Testis (tissue), 2 donors: Measurements from ENCODE around the gene PCGF5.

Source experiments
- POLR2A ChIP-seq: fragments of 450-650 bp; IDR thresholded peaks from one replicate; pipeline ENCODE4 v1.6.1; 2017; ENCODE audit warnings: antibody characterized with exemption, mild to moderate bottlenecking, moderate library complexity
- TF ChIP-seq, protein P1 (sequence below), 3 experiments: fragments of 450-650 bp in 2 of 3; fragments of 200-600 bp in 1 of 3; sonication (generic) in 1 of 3; IDR thresholded peaks; one replicate each; pipeline ENCODE4 v1.5.1; 2016 to 2019; ENCODE audit warnings: antibody characterized with exemption in 3 of 3, mild to moderate bottlenecking in 2 of 3, moderate library complexity in 1 of 3

DNA sequence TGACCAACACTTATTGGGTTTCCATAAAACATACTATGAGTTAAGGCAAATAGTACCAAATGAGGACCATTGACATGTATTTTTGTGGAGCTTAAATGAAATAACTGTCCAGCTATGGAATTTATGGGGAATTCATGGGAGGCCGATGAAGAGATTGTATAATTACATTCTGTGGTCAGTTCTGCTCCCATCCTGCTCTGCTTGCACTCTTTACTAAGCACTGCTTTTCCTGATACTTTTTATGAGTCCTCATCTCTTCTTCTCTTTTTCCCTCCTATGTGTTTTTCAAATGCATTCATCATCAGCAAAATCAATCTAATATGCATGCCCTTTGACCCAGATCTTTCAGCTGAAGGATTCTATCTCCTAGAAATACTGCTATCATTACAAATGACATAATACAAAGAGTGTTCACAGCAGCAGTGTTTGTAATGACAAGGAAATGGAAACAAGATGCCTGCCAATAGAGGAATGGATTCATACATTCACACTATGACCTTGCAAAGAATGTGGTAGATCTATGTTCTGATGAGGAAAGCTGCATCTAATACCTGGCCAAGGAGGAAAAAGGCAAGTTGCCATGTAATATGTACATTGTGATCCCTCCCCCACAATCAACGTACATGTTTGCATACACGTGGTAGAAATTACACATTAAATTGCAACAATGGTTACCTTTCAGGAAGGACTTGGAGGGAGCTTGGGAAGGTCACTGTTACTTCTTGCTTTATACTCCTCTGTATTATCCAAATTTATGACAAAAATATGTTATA is 73.9 kb downstream of the PCGF5 start:
- TF ChIP-seq, protein P1, sequence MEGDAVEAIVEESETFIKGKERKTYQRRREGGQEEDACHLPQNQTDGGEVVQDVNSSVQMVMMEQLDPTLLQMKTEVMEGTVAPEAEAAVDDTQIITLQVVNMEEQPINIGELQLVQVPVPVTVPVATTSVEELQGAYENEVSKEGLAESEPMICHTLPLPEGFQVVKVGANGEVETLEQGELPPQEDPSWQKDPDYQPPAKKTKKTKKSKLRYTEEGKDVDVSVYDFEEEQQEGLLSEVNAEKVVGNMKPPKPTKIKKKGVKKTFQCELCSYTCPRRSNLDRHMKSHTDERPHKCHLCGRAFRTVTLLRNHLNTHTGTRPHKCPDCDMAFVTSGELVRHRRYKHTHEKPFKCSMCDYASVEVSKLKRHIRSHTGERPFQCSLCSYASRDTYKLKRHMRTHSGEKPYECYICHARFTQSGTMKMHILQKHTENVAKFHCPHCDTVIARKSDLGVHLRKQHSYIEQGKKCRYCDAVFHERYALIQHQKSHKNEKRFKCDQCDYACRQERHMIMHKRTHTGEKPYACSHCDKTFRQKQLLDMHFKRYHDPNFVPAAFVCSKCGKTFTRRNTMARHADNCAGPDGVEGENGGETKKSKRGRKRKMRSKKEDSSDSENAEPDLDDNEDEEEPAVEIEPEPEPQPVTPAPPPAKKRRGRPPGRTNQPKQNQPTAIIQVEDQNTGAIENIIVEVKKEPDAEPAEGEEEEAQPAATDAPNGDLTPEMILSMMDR (IDR thresholded peaks at IDR 0.05): no peak
- no peak for TF ChIP-seq POLR2A
